Hematopoietic multipotent progenitor cell treated with erythropoietin and hydrocortisone succinate and interleukin-3 and kit ligand, for 15 days (in vitro differentiated cells): ENCODE data around the gene ZG16B.
A peak's percentile ranks its signal among the peaks of the same experiment; 100 is the strongest.

Experiments
- DNase-seq: peaks from one replicate; pipeline ENCODE4 v3.0.0-alpha.2; 2015; ENCODE audit warnings: low spot score

Gene ZG16B

GRCh38 chr16:2845116-2845515 is 15.0 kb downstream of the ZG16B start:
- no peak for DNase-seq

DNA sequence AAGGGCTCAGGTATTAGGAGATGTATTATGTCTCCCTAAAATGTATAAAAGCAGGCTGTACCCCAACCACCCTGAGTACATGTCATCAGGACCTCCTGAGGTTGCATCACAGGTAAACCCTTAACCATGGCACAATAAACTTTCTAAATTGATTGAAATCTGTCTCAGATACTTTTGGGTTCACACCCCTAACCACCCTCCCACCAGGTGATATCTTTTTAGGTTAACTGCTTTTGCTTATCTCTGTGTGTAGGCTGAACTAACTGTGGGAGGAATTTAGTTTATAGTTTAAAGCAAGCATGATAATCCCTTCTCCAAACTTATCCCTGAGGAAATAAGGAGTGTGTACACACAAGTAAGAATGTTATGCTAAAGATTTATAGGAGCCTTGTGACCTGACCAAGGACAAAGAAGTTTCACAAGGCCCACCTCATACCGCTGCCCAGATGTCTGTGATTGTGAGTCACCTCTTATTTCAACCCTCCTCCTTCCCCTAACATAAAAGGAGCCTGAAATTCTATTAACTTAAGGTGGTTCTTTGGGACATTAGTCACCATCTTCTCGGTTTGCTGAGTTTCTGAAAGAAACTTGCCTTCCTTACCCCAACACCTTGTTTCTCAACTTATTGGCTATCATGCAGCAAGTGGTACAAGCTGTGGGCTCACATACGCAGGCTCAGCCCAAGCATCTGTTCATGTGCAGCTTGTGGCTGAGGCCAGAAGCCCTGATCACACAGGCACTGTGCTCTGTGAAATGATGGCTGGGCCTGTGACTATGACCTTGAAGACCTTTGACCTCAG is 16.6 kb downstream of the ZG16B start:
- DNase-seq = no peak

DNA sequence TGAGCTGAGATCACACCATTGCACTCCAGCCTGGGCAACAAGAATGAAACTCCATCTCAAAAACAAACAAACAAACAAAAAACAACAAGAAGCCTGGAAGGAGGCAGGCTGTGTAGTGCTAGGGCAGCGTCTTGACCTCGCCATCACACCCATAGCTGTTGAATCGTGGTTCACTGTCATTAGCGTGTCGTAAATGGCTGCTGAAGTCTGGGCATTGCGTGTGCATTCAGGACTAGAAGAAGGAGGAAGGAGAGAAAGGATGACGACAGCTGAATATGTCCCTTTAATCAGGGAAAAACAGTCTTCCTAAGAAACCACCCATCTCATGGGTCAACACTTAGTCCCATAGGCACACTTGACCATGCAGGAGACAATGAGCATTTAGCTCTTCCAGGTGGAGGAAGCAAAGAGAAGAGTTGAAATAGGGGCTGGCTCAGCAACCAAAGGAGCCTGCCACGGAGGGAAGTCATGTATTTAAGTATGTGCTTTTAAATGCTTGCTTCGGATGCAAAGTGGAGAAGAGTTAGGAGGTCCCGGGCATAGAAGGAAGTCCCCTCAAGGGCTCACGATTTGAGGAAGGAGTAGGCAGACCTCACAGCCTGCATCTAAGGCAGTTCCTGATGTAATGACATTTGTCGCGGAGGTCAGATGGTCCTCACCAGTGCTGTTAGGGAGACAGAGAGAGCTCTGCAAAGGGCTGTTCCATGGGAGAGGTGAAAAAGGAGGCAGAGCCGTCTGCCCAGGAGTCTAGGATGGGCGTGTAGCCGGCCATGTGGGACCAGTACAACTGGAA is 19.0 kb downstream of the ZG16B start:
- DNase-seq = no peak

GRCh38 chr16:2852003-2852730 is 22.1 kb downstream of the ZG16B start:
- no peak for DNase-seq

- no peak for DNase-seq
Observed at GRCh38 chr16:2852731-2853507, 22.8 kb downstream of the ZG16B start.

DNA sequence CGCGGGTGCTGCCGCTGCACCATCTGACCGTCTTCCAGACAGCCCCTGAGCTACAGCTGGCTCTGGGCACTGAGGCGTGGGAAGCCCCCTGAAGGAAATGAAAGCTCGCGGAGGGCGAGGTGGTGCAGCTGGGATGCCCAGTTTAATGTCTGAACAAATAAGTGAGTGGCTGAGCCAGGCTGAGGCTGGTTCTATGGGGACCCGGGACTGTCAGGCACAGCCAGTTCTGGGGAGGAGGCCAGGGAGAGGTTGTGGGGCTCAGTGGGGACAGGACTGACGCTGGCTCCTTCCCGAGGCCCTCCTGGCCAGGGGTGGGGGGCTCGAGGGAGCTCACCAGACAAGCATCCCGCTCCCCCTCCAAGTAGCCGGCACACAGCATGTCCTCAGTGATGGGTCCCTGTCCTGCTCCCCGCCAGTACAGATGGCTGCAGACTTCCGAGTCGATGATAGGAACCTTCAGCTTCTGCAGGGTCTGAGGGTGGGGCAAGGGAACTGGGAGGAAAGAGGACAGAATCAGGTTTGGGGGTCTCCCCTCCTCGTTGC is 23.5 kb downstream of the ZG16B start:
- no peak for DNase-seq

- peak; percentile 27 for DNase-seq
Observed at GRCh38 chr16:2854700-2855309, 24.7 kb downstream of the ZG16B start.

DNA sequence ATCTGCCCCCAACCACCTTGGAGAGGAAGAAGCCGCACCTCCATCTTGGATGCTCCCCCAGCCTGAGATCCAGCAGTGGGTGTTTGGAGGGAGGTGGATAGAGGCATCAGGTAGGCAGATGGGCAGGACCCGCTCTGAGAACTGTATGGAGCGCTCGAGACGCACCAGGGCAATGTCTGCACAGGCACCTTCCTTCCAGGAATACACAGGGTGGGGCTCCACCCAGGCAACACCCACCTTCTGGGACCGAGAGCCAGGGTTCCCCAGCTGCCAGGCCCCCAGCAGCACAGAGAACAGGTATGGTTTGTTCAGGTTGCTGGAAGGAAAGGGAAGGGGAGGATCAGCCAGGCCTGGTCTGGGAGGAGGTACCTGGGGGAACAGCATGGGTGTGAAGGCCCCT is 25.4 kb downstream of the ZG16B start:
- no peak for DNase-seq

GRCh38 chr16:2856061-2856670 is 26.1 kb downstream of the ZG16B start:
- DNase-seq = peak; percentile 10

DNA sequence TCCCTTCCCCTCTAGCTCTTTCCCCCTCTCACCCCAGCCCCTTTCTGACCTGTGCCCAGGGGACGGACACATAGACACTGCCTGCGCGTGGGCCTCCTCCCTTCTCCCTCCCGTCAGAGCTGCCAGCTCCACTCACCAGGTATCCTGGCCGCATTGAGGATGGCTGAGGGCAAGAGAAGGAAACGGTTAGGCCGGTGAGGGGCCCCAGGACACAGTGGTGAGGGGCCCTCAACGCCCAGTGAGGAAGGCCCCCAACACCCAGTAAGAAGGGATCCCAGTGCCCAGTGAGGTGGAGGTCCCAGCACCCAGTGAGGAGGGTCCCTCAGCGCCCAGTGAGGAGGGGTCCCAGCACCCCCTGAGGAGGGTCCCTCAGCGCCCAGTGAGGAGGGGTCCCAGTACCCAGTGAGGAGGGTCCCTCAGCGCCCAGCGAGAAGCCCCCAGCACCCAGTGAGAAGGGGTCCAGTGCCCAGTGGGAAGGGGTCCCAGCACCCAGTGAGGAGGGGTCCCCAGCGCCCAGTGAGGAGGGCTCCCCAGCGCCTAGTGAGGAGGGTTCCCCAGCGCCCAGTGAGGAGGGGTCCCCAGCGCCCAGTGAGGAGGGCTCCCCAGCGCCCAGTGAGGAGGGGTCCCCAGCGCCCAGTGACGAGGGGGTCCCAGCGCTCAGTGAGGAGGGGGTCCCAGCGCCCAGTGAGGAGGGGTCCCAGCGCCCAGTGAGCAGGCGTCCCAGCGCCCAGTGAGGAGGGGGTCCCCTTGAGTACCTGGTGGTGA is 26.8 kb downstream of the ZG16B start:
- DNase-seq = no peak

GRCh38 chr16:2857451-2858244 is 27.5 kb downstream of the ZG16B start, which contains the start of gene PRSS22:
Gene PRSS22 (minus strand): TSS chr16:2858170. CDS start chr16:2858104, 66 bp downstream.
- DNase-seq = no peak

- no peak for DNase-seq
Observed at GRCh38 chr16:2858245-2859025, 28.3 kb downstream of the ZG16B start.

GRCh38 chr16:2859686-2860265 is 29.7 kb downstream of the ZG16B start:
- DNase-seq = no peak

GRCh38 chr16:2860826-2861567 is 30.9 kb downstream of the ZG16B start:
- DNase-seq = no peak

GRCh38 chr16:2865651-2866050 is 35.5 kb downstream of the ZG16B start:
- no peak for DNase-seq

- no peak for DNase-seq
Observed at GRCh38 chr16:2866431-2866830, 36.3 kb downstream of the ZG16B start.

DNA sequence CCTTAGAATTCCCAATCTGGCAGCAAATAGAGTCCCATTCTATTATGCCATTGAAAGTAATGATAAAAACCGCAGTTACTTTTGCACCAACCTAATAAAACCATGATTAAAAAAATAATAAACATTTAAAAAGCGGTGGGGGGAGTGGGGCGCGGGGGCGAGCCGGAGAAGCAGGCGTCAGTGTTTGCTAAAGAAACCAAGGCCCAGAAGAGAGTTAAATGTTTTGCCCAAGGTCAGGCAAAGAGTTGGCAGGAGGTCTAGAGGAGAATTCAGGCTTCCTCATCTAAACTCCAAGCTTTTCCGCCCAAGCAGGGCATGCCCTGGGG is 37.5 kb downstream of the ZG16B start:
- DNase-seq = no peak
